T-helper 17 cell (primary cell): ENCODE results near the gene SPECC1L. TPM values are rescaled to one million over a fixed set of nuclear protein-coding genes. Genes with fewer than 3 reads are reported as not detected.

Experiments
- ATAC-seq: fragments of 150-1000 bp; cut with Tn5 transposase; 2 replicates; pipeline ENCODE4 v1.10.0; 2021; ENCODE audit warnings: mild to moderate bottlenecking, moderate library complexity
- DNase-seq, 3 donors: peaks; one replicate each; pipeline versions ENCODE4 v3.0.0 to v3.0.0-alpha.2; 2020 to 2021
- H3K9me3 ChIP-seq: one replicate; pipeline ENCODE4 v1.7.0; 2013; ENCODE audit warnings: low read length, mild to moderate bottlenecking; ENCODE audit not compliant: control insufficient read depth, poor library complexity, severe bottlenecking
- H3K27ac Mint-ChIP-seq: one replicate; pipeline ENCODE4 v1.8.0; 2022; ENCODE audit warnings: mild to moderate bottlenecking, moderate library complexity, mixed read lengths
- H3K27me3 Mint-ChIP-seq: one replicate; pipeline ENCODE4 v1.8.0; 2022; ENCODE audit warnings: mixed read lengths
- H3K36me3 Mint-ChIP-seq: one replicate; pipeline ENCODE4 v1.8.0; 2022; ENCODE audit warnings: low read depth, mixed read lengths
- H3K4me1 Mint-ChIP-seq: one replicate; pipeline ENCODE4 v1.8.0; 2022; ENCODE audit warnings: mild to moderate bottlenecking, mixed read lengths
- H3K4me3 Mint-ChIP-seq: one replicate; pipeline ENCODE4 v1.8.0; 2022; ENCODE audit warnings: mild to moderate bottlenecking, moderate library complexity, mixed read lengths
- total RNA-seq, 4 donors: library from RNA in 2 of 4; stranded (reverse) in 2 of 4; gene quantifications; one replicate each; pipeline ENCODE4 v1.2.3 and lab custom pipeline; 2022 to 2026

SPECC1L gene
- total RNA-seq, 2 donors from 2014 or later = 34.9 to 35.2 TPM

DNA sequence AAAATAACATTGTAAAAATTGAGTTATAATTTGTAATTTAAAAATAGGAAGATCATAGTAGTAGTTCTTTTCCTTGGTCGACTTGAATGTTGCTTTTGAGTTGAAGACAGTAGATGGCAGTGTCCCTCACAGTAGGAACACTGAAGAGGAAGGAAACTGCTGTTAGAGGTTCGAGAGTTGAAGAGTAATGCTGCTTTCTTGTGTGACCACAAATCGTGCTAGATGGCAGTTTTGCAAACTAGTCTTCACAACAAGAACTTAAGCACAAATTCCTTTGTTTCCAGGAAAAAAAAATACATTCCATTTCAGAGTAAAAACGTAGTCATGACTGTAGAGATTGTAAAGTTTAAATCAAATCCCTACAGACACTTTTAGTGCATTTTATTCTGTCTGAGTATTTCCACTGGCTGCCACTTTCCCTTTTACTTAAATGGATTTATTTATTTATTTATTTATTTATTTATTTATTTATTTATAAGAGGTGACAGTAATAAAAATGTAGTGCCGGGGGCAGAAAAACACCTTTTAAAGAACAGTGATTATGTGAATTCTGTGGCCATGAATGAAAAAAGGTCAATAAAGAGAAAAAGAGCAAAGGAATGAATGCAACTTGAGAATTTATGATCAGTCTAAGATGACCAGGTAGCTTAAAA, 54.6 kb downstream of the SPECC1L start:
- no peaks in the 10 kb centered on the region for H3K9me3 ChIP-seq
- peak; percentile 78 for ATAC-seq
- DNase-seq = no peak
- Mint-ChIP-seq H3K27me3 (no peaks in the 10 kb centered on the region), H3K27ac (no peak overlapping the region), H3K36me3 (peaks cover 3% of the 10 kb centered on the region), H3K4me3 (no peak overlapping the region), H3K4me1 (peaks cover 11% of the 10 kb centered on the region)

DNA sequence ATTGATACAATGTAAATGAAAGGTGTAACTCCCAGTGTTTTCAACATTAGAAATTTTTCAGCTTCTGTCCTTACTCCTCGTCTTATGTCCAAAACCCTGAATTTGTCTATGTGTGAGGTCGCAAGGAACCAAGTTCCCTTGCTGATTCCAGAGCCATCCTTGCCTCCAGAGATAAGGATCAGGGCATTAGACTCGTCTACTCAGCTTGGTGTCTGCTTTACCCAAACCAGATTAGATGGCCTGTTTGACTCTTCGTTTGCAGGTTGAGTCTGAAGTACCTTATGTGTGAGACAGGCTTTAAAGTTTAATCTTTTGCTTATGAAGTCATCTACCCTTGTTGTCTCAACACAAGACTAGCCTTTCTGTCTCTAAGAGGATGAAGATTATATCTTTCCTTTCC, 55.6 kb downstream of the SPECC1L start:
- DNase-seq (no peak), ATAC-seq (no peak)
- no peak overlapping the region for H3K27ac Mint-ChIP-seq
- H3K4me3 Mint-ChIP-seq = no peak overlapping the region
- H3K9me3 ChIP-seq = no peaks in the 10 kb centered on the region
- peaks cover 3% of the 10 kb centered on the region for H3K36me3 Mint-ChIP-seq
- no peaks in the 10 kb centered on the region for H3K27me3 Mint-ChIP-seq
- H3K4me1 Mint-ChIP-seq = peaks cover 15% of the 10 kb centered on the region

DNA sequence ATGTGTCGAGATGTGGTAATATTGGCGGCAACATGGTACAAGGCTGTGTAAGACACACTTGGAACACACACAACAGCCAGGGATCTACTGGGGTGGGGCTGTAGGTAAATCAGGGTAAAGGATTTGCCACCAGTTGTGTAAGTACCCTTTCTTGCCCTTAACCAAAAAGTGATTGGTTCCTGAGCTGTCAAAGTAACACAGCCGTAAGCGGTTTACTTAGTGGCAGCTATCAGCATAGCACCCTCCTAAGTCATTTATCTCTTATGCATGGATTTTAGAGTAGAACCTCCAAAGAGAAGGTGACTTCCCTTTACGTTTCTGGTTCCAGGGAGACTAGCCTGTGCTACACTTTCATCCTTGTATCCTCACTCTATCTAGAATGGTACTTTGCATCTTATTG, 57.2 kb downstream of the SPECC1L start:
- H3K4me1 Mint-ChIP-seq = peaks cover 15% of the 10 kb centered on the region
- no peak overlapping the region for H3K4me3 Mint-ChIP-seq

DNA sequence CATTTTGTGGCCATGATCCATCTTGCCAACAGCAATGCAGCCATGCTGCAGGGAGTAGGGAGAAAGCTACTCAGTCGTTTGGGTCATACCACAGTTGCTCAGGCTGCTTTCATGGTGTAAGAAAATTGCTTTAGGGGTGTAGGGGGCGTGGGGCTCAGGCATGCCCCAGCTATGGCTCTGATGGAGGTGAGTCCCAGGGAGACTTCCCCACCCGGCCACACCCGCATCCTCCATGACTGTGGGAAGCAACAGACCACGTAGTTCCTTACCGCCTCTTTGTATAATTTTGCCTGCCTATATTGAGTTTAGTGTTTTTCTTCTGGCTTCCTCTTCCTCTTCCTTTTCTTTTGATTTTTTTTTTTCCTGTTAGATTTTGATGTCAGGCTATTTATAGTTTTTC, 58.8 kb downstream of the SPECC1L start:
- H3K27ac Mint-ChIP-seq = peak overlapping the region; percentile 86
- H3K27me3 Mint-ChIP-seq = no peaks in the 10 kb centered on the region
- H3K36me3 Mint-ChIP-seq = peaks cover 3% of the 10 kb centered on the region

More for the DNA sequence above, 57.2 kb downstream of the SPECC1L start:
- no peaks in the 10 kb centered on the region for H3K27me3 Mint-ChIP-seq
- ATAC-seq = no peak
- DNase-seq = no peak
- no peak overlapping the region for H3K27ac Mint-ChIP-seq
- H3K36me3 Mint-ChIP-seq = peaks cover 3% of the 10 kb centered on the region
- no peaks in the 10 kb centered on the region for H3K9me3 ChIP-seq

DNA sequence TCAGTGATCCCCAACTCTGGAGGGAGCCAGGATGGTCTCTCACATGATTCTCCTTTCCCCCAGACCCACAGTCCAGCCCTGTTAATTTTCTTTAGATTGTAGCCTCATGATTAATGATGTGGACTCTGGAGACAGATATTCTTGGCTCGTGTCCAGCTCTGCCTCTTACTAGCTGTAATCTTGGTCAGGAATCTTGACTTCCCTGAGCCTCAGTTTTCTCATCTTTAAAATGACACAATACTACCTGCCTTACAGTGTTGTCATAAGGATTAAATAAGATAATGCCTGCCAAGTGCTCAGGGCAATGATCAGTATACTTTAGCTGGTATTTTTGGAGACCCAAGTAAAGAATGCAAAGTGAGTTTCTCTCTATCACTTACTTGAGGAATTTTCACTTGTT, 60.0 kb downstream of the SPECC1L start:
- H3K36me3 Mint-ChIP-seq = peaks cover 10% of the 10 kb centered on the region
- no peaks in the 10 kb centered on the region for H3K27me3 Mint-ChIP-seq
- no peaks in the 10 kb centered on the region for H3K9me3 ChIP-seq
- H3K27ac Mint-ChIP-seq = no peak overlapping the region
- no peak overlapping the region for H3K4me3 Mint-ChIP-seq
- H3K4me1 Mint-ChIP-seq = peaks cover 18% of the 10 kb centered on the region
- DNase-seq = no peak
- no peak for ATAC-seq

More for the DNA sequence above, 58.8 kb downstream of the SPECC1L start:
- DNase-seq (no peak), ATAC-seq (no peak)
- H3K4me3 Mint-ChIP-seq = peak overlapping the region; percentile 45
- H3K4me1 Mint-ChIP-seq = peaks cover 15% of the 10 kb centered on the region
- no peaks in the 10 kb centered on the region for H3K9me3 ChIP-seq

DNA sequence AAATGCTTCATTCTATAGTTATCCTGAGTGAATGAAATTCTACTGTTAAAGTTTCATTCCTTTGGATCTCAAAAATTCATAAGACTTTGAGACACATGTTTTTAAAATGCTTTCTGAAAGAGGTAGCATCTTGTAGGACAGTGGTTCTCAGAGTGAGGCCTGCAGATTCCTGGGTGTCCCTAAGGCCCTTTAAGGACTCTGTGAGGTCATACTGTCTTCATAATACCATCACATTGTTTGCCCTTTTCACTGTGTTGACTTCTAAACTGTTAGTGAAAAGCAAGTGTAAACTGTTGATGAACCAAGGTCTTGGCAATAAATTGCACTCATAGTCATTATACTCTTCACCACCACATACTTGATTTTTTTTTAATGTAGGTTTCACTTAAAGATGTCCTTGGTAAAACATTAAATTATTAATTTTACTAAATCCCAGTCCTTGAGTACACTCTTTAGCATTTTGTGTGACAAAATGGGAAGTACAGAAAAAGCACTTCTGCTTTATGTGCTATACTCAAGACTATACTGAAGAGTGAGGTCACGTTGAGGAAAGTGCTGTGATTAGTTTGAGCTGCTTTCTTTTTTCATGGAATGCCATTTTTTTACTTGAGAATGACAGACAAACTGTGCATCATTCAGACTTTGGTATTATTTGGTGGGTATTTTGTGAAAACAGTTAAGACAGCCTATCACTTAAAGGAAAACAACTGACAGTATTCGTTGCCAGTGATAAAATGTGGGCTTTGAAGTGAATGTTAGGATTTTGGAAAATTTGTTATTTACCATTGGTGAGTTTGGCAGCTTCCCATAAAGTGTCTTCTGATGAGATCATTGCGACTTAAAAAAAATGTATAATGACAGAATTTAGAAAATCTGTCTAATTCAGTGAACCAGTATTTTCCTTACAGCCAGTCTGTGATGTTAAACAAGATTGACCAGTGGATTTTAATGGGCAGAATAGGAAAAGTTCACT, 61.1 kb downstream of the SPECC1L start:
- no peak overlapping the region for H3K4me3 Mint-ChIP-seq
- no peaks in the 10 kb centered on the region for H3K9me3 ChIP-seq
- peaks cover 10% of the 10 kb centered on the region for H3K36me3 Mint-ChIP-seq
- no peaks in the 10 kb centered on the region for H3K27me3 Mint-ChIP-seq
- ATAC-seq (no peak), DNase-seq (no peak)
- peaks cover 18% of the 10 kb centered on the region for H3K4me1 Mint-ChIP-seq
- no peak overlapping the region for H3K27ac Mint-ChIP-seq

DNA sequence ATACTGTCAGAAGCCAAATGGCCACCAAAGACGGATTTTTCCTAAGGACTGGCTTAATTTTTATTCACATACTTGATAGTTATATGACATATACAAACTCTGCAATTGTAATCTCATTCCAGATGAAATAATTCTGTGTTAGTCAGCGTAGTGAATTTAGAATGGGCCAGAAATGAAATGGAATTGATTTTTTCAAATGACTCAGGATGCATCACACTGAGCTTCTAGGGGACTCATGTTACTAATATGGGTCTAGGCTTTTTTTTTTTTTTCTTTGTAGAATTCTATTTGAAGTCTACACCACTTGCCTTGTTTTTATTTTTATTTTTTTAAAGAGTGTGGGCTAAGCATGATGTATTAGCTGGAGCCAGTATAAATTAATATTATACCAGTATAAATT, 62.7 kb downstream of the SPECC1L start:
- ATAC-seq = no peak
- Mint-ChIP-seq H3K27me3 (no peaks in the 10 kb centered on the region), H3K4me3 (no peak overlapping the region), H3K36me3 (peaks cover 10% of the 10 kb centered on the region), H3K4me1 (peaks cover 20% of the 10 kb centered on the region), H3K27ac (no peak overlapping the region)
- no peaks in the 10 kb centered on the region for H3K9me3 ChIP-seq
- no peak for DNase-seq

DNA sequence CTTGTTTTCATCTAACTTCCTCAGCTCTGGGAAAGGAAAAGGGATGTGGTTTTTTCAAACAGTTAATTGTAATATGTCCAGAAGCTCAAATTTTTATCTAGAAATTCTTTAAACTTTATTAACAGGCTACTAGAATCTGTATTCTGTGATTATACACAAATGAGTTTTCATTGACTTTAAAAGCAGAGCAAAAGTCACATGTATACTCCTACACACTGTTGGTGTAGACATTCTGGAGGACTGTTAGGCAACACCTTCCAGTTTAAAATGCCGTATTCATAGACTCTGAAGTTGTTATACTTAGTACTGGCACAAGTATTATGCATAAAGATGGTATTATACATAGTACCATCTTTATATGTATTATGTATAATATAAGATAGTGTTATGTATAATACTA, 64.9 kb downstream of the SPECC1L start:
- peaks cover 14% of the 10 kb centered on the region for H3K4me1 Mint-ChIP-seq
- ATAC-seq = no peak
- DNase-seq = no peak
- H3K27ac Mint-ChIP-seq = peak overlapping the region; percentile 62
- no peak overlapping the region for H3K4me3 Mint-ChIP-seq
- no peaks in the 10 kb centered on the region for H3K9me3 ChIP-seq
- peaks cover 7% of the 10 kb centered on the region for H3K36me3 Mint-ChIP-seq
- H3K27me3 Mint-ChIP-seq = no peaks in the 10 kb centered on the region

DNA sequence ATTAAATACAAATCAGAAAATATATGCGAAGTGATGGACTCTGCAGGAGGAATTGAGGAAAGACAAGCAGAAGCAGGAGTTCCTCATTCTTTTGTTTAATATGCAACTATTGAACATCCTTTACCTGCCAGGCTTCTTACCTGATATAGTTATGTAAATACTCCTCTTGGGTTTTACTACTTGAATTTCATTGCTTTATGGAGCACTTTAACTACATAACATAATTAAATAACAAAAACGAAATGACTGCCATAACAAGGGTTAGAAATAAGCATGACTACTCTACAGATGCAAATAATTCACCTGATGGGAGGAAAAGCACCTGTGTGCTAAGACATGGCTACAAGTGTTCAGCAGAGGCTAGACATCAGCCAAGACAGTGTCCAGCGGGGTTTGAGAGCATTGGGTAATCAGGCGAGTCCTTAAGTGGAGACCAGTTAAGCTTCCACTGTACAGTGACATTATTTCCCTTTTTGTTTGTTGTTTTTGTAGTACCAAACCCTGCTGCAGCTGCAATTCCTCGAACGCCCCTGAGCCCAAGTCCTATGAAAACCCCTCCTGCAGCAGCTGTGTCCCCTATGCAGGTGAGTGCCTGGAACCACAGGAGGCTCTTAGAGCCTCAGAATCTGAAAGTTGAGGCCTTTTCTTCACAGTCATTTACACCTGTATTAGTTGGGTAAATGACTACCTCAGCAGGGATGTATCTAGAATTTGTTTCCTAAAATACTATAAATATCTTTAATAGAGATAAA, 67.4 kb downstream of the SPECC1L start:
- ATAC-seq = no peak
- Mint-ChIP-seq H3K27ac (no peak overlapping the region), H3K4me3 (no peak overlapping the region), H3K4me1 (peaks cover 12% of the 10 kb centered on the region), H3K27me3 (no peaks in the 10 kb centered on the region), H3K36me3 (peaks cover 13% of the 10 kb centered on the region)
- no peak for DNase-seq
- H3K9me3 ChIP-seq = no peaks in the 10 kb centered on the region

DNA sequence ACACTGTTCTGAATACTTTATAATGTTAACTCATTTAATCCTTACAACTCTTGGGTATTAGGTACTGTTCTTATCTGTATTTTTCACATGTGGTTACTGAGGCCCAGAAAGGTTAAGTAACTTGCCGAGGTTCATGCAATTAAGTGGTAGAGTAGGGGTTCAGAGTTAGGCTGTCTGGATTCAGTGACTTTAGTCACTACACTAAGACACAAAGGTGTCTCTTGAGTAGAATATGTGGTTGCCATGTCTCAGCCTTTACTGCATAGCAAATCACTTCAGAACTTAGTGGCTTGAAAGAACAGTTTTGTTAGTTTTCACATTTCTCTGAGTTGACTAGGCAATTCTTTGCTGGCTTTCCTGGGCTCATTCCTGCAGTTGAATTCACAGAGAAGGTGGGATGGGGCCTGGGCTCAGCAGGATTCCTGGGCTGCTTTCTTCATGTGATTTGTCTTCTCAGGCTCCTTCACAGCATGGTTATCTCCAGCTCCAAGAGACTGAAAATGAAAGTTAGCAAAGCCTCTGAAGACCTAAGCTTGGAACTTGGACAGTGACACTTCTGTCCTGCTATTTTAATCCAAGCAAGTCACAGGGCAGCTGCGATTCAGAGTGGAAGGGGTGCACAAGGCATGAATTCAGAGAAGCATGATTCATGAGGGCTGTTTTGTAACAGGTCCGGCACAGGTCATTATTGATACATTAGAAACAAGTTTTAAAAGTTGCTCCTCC, 68.3 kb downstream of the SPECC1L start:
- H3K27me3 Mint-ChIP-seq = no peaks in the 10 kb centered on the region
- peaks cover 12% of the 10 kb centered on the region for H3K4me1 Mint-ChIP-seq
- no peak overlapping the region for H3K27ac Mint-ChIP-seq
- ATAC-seq = no peak
- H3K4me3 Mint-ChIP-seq = no peak overlapping the region
- H3K36me3 Mint-ChIP-seq = peaks cover 13% of the 10 kb centered on the region
- no peak for DNase-seq
- H3K9me3 ChIP-seq = no peaks in the 10 kb centered on the region

DNA sequence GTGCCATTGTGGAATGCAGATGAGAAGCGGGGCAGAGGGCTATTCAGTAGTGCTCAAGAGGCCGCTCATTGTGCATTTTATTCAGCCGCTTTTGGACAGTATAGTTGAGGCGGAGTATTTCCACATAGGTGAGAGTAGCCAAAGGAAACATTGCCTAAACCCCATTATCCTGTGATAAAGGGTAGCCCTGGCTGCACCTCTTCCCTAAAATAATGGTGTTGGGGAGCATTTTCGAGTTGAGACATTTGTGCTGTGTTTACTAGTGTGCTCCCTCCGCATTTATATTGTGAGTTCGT, 68.8 kb downstream of the SPECC1L start:
- no peak overlapping the region for H3K4me3 Mint-ChIP-seq
- no peaks in the 10 kb centered on the region for H3K9me3 ChIP-seq
- H3K36me3 Mint-ChIP-seq = peaks cover 13% of the 10 kb centered on the region
- H3K4me1 Mint-ChIP-seq = peaks cover 12% of the 10 kb centered on the region
- ATAC-seq = no peak
- DNase-seq = no peak
- H3K27me3 Mint-ChIP-seq = no peaks in the 10 kb centered on the region
- H3K27ac Mint-ChIP-seq = no peak overlapping the region

DNA sequence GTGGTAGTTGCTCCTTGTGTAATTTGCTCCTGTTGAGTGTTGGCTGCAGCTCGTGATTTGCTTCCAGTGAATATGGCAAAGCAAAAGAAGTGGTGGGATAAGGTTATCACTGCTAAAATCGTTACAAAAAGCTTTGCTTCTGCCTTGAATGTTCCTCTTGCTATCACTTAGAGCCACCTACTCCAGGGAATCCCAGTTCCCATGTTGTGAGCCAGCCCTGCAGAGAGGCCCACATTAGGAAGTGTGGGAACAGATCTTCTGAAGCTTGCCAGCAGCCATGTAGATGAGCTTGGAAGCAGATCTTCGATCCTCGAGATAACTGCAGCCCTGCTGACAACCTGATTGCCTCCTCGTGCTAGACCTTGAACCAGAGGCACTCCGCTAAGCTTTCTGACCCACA, 71.0 kb downstream of the SPECC1L start:
- Mint-ChIP-seq H3K4me1 (peaks cover 7% of the 10 kb centered on the region), H3K27me3 (no peaks in the 10 kb centered on the region)
- no peak for ATAC-seq

DNA sequence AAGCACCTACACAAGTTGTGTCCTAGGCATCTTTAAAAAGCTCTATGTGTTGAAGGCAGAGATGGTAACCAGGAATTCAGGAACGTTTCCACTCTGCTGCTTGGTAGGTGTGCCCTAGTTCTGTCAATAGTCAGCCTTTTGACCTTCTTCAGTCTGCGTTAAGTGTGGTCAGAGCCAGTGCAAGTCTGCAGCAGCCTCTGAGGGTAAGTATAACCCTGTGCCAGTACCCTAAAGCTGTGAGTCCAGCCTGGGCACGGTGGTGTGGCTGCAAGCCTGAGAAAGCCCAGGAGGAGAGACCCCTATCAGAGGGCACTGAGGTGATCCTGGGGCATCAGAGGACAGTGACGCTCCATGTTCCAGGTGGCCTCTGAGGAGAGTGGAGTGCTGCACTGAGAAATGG, 80.0 kb downstream of the SPECC1L start:
- Mint-ChIP-seq H3K27ac (no peak overlapping the region), H3K27me3 (no peaks in the 10 kb centered on the region), H3K36me3 (peaks cover 21% of the 10 kb centered on the region), H3K4me3 (no peak overlapping the region), H3K4me1 (peaks cover 4% of the 10 kb centered on the region)
- DNase-seq (no peak), ATAC-seq (no peak)
- H3K9me3 ChIP-seq = peaks cover 5% of the 10 kb centered on the region

More for the DNA sequence above, 71.0 kb downstream of the SPECC1L start:
- no peaks in the 10 kb centered on the region for H3K9me3 ChIP-seq
- Mint-ChIP-seq H3K27ac (peak overlapping the region; percentile 71), H3K36me3 (peaks cover 9% of the 10 kb centered on the region), H3K4me3 (no peak overlapping the region)
- no peak for DNase-seq
